ENCODE results near the gene JKAMP. TPM values are rescaled to one million over a fixed set of nuclear protein-coding genes. Genes with fewer than 3 reads are reported as not detected.

The JKAMP gene
- total and polyA plus RNA-seq, 2 of the 8 experiments (the other 6 are each of a cell fraction or from before 2014, with no cell fraction given) = 34.9 to 182 TPM

DNA sequence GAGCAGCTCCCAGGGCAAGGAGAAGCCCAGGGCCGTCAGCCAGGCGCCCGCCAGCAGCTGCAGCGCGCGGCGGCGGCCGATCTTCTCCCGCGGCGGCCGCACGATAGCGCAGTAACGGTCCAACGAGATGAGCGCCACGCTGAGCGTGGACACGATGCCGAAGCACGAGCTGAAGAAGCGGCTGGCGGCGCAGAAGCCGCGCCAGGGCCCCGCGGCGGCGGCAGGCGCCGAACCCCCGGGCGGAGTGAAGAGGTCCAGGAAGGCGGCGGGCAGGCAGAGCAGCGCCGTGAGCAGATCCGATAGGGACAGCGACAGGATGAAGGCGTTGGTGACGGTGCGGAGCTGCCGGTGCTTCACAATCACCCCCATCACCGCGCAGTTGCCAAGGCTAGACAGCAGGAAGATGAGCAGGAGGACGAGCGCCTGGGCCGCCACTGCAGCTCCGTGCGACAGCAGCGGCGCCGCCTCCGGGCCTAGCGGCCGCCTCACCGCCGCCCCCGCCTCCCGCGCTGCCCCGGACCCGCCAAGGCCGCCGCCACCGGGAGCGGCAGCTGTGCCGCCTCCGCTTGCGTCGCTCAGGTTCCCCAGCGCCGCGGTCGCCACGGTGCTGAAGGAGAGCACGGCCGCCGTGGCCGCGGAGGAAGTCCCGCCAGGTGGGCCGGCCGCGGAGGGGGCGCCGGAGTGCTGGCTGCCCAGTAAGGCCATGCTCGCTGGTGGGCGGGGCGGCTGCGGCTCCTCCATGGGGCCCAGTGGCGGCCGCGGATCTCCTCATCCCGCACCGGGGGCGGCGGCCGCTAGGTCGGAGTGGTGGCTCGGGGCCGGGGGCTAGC, 19.6 kb upstream of the JKAMP start (continued):
- TF ChIP-seq, protein P1, sequence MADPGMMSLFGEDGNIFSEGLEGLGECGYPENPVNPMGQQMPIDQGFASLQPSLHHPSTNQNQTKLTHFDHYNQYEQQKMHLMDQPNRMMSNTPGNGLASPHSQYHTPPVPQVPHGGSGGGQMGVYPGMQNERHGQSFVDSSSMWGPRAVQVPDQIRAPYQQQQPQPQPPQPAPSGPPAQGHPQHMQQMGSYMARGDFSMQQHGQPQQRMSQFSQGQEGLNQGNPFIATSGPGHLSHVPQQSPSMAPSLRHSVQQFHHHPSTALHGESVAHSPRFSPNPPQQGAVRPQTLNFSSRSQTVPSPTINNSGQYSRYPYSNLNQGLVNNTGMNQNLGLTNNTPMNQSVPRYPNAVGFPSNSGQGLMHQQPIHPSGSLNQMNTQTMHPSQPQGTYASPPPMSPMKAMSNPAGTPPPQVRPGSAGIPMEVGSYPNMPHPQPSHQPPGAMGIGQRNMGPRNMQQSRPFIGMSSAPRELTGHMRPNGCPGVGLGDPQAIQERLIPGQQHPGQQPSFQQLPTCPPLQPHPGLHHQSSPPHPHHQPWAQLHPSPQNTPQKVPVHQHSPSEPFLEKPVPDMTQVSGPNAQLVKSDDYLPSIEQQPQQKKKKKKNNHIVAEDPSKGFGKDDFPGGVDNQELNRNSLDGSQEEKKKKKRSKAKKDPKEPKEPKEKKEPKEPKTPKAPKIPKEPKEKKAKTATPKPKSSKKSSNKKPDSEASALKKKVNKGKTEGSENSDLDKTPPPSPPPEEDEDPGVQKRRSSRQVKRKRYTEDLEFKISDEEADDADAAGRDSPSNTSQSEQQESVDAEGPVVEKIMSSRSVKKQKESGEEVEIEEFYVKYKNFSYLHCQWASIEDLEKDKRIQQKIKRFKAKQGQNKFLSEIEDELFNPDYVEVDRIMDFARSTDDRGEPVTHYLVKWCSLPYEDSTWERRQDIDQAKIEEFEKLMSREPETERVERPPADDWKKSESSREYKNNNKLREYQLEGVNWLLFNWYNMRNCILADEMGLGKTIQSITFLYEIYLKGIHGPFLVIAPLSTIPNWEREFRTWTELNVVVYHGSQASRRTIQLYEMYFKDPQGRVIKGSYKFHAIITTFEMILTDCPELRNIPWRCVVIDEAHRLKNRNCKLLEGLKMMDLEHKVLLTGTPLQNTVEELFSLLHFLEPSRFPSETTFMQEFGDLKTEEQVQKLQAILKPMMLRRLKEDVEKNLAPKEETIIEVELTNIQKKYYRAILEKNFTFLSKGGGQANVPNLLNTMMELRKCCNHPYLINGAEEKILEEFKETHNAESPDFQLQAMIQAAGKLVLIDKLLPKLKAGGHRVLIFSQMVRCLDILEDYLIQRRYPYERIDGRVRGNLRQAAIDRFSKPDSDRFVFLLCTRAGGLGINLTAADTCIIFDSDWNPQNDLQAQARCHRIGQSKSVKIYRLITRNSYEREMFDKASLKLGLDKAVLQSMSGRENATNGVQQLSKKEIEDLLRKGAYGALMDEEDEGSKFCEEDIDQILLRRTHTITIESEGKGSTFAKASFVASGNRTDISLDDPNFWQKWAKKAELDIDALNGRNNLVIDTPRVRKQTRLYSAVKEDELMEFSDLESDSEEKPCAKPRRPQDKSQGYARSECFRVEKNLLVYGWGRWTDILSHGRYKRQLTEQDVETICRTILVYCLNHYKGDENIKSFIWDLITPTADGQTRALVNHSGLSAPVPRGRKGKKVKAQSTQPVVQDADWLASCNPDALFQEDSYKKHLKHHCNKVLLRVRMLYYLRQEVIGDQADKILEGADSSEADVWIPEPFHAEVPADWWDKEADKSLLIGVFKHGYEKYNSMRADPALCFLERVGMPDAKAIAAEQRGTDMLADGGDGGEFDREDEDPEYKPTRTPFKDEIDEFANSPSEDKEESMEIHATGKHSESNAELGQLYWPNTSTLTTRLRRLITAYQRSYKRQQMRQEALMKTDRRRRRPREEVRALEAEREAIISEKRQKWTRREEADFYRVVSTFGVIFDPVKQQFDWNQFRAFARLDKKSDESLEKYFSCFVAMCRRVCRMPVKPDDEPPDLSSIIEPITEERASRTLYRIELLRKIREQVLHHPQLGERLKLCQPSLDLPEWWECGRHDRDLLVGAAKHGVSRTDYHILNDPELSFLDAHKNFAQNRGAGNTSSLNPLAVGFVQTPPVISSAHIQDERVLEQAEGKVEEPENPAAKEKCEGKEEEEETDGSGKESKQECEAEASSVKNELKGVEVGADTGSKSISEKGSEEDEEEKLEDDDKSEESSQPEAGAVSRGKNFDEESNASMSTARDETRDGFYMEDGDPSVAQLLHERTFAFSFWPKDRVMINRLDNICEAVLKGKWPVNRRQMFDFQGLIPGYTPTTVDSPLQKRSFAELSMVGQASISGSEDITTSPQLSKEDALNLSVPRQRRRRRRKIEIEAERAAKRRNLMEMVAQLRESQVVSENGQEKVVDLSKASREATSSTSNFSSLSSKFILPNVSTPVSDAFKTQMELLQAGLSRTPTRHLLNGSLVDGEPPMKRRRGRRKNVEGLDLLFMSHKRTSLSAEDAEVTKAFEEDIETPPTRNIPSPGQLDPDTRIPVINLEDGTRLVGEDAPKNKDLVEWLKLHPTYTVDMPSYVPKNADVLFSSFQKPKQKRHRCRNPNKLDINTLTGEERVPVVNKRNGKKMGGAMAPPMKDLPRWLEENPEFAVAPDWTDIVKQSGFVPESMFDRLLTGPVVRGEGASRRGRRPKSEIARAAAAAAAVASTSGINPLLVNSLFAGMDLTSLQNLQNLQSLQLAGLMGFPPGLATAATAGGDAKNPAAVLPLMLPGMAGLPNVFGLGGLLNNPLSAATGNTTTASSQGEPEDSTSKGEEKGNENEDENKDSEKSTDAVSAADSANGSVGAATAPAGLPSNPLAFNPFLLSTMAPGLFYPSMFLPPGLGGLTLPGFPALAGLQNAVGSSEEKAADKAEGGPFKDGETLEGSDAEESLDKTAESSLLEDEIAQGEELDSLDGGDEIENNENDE (IDR thresholded peaks at IDR 0.05; ENCODE audit: insufficient replicate concordance, low read length) = no peak
- TF ChIP-seq PHF8 (conservative IDR thresholded peaks at IDR 0.05; ENCODE audit: low read depth, low read length) (no peak), CEBPB (IDR thresholded peaks at IDR 0.05; ENCODE audit: low read depth, low read length) (no peak), SAP30 (IDR thresholded peaks at IDR 0.05; ENCODE audit: insufficient read depth, insufficient replicate concordance, low read length) (no peak), YY1 (IDR thresholded peaks at IDR 0.05; ENCODE audit: low read depth, low read length) (no peak), NRF1 (IDR thresholded peaks at IDR 0.05; ENCODE audit: low read depth, low read length) (no peak), TBP (IDR thresholded peaks at IDR 0.05; ENCODE audit: low read depth, low read length) (no peak), TAF1 (IDR thresholded peaks at IDR 0.05; ENCODE audit: low read depth, low read length) (no peak), ASH2L (IDR thresholded peaks at IDR 0.05; ENCODE audit: low read length) (peak; percentile 21), TAF7 (optimal IDR thresholded peaks at IDR 0.05; ENCODE audit: borderline replicate concordance, low read depth, low read length) (no peak), SP2 (IDR thresholded peaks at IDR 0.05; ENCODE audit: low read length) (no peak)

Measured in H1 (cell line).